DOHH2 (cell line): Measurements from ENCODE around the gene MOV10L1.

Experiments
- EZH2phosphoT487 ChIP-seq: fragments of 200-600 bp; sonication (generic); IDR thresholded peaks from 2 replicates; pipeline ENCODE4 v1.6.1; 2017; ENCODE audit warnings: borderline replicate concordance, mild to moderate bottlenecking, antibody characterized with exemption, low read length, moderate library complexity, mixed read lengths
- TF ChIP-seq, protein P1 (sequence below): fragments of 200-600 bp; sonication (generic); IDR thresholded peaks from one replicate; pipeline ENCODE4 v1.5.1; 2014; ENCODE audit warnings: antibody characterized with exemption, mild to moderate bottlenecking, low read depth, low read length; ENCODE audit not compliant: poor library complexity, severe bottlenecking

DNA sequence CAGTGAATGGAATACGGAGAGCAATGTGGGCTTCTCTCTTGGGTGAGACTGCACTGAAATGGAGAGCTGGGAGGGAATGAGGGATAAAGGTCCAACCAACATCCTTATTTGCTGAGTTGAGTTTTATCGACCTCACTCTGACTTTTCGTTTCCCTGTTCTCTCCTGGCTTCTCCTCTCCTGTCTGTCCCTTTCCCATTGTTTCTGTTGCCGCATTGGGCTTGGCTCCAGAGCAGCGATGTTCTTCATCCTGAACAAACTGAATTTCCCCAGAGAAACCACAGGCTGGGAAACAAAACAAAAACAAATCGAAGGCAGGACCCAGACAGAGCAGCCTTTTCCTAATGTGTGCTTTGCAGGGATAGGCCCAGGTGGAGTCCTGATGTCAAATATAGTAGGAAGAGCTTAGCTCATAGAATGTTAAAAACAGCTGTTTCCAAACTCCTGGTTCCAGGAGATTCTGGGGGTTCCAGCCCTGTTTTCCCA is 30.0 kb downstream of the MOV10L1 start:
- TF ChIP-seq, protein P1, sequence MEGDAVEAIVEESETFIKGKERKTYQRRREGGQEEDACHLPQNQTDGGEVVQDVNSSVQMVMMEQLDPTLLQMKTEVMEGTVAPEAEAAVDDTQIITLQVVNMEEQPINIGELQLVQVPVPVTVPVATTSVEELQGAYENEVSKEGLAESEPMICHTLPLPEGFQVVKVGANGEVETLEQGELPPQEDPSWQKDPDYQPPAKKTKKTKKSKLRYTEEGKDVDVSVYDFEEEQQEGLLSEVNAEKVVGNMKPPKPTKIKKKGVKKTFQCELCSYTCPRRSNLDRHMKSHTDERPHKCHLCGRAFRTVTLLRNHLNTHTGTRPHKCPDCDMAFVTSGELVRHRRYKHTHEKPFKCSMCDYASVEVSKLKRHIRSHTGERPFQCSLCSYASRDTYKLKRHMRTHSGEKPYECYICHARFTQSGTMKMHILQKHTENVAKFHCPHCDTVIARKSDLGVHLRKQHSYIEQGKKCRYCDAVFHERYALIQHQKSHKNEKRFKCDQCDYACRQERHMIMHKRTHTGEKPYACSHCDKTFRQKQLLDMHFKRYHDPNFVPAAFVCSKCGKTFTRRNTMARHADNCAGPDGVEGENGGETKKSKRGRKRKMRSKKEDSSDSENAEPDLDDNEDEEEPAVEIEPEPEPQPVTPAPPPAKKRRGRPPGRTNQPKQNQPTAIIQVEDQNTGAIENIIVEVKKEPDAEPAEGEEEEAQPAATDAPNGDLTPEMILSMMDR: no peak
- TF ChIP-seq EZH2phosphoT487: no peak
